ENCODE results near the gene CLDN12. TPM values are rescaled to one million over a fixed set of nuclear protein-coding genes. Genes with fewer than 3 reads are reported as not detected.

CLDN12 gene
- total and polyA plus RNA-seq, 11 donors, result 20.7 to 45.2 (median 31.4) TPM

GRCh38 chr7:90412458-90413184, 9.4 kb downstream of the CLDN12 start:
- Histone ChIP-seq H3K4me3 (no peak overlapping the region), H3K27me3 (no peaks in the 10 kb centered on the region), H3K9me3 (no peaks in the 10 kb centered on the region), H3K27ac (peak overlapping the region in 1 of 12 donors; percentile 54), H3K36me3 (peaks cover 0 to 69% (median 28%) of the 10 kb centered on the region in 9 donors), H3K4me1 (peaks cover 0 to 53% (median 11%) of the 10 kb centered on the region in 12 donors)
- TF ChIP-seq CTCF (IDR thresholded peaks at IDR 0.05), result peak in 4 of 12 donors; percentile 6 to 25 (median 20)
- TF ChIP-seq POLR2A (IDR thresholded peaks at IDR 0.05), result no peak
- intact Hi-C loops (cut with DNase I), result no loop called here
- WGBS, 4 donors, result 79 to 90% (median 87%) methylated on average over 11 of the region's 11 CpGs
- ATAC-seq (peak in 3 of 4 donors; percentile 16 to 58 (median 54)), DNase-seq (peak in 1 of 5 donors; percentile 29)

- Histone ChIP-seq H3K4me3 (no peak overlapping the region), H3K36me3 (peaks cover 0 to 65% (median 27%) of the 10 kb centered on the region in 9 donors), H3K27ac (no peak overlapping the region), H3K27me3 (no peaks in the 10 kb centered on the region), H3K4me1 (peaks cover 0 to 47% (median 11%) of the 10 kb centered on the region in 12 donors), H3K9me3 (no peaks in the 10 kb centered on the region)
- DNase-seq, result no peak
- intact Hi-C loops (cut with DNase I), result no loop called here
- TF ChIP-seq CTCF (IDR thresholded peaks at IDR 0.05), result no peak
- no peak for TF ChIP-seq POLR2A (IDR thresholded peaks at IDR 0.05)
- no peak for ATAC-seq
- 93 to 99% (median 95%) methylated on average over 2 of the region's 2 CpGs for WGBS, 4 donors
These were observed 9.9 kb downstream of the CLDN12 start for GRCh38 chr7:90413185-90413528.

- DNase-seq (no peak), ATAC-seq (peak; percentile 65 to 89 (median 84))
- H3K9me3 ChIP-seq, result no peaks in the 10 kb centered on the region
- 57 to 67% (median 58%) methylated on average over 6 of the region's 6 CpGs for WGBS, 4 donors
- peak overlapping the region in 6 of 12 donors; percentile 14 to 53 (median 30) for H3K27ac ChIP-seq
- no peak overlapping the region for H3K4me3 ChIP-seq
- TF ChIP-seq CTCF (IDR thresholded peaks at IDR 0.05) (no peak), POLR2A (IDR thresholded peaks at IDR 0.05) (no peak)
- H3K4me1 ChIP-seq, result peaks cover 0 to 14% (median 0%) of the 10 kb centered on the region in 12 donors
- intact Hi-C loops (cut with DNase I), result loop anchor here in 6 of 10 donors (10.0 kb wide), 4 partner anchors 107 to 177 kb away; partner anchors contain the start of gene CFAP69 (in 1 of the 6)
- H3K27me3 ChIP-seq, result no peaks in the 10 kb centered on the region
- H3K36me3 ChIP-seq, result peaks cover 0 to 2% (median 0%) of the 10 kb centered on the region in 9 donors
These were observed 18.4 kb downstream of the CLDN12 start for GRCh38 chr7:90421651-90422050.

- no peak for TF ChIP-seq POLR2A (IDR thresholded peaks at IDR 0.05)
- no peak for TF ChIP-seq CTCF (IDR thresholded peaks at IDR 0.05)
- Histone ChIP-seq H3K9me3 (no peaks in the 10 kb centered on the region), H3K27ac (no peak overlapping the region), H3K27me3 (no peaks in the 10 kb centered on the region), H3K4me1 (peaks cover 0 to 11% (median 0%) of the 10 kb centered on the region in 12 donors), H3K36me3 (no peaks in the 10 kb centered on the region), H3K4me3 (no peak overlapping the region)
- intact Hi-C loops (cut with DNase I), result loop anchor here in 9 of 10 donors (5.0 to 10.0 kb wide), 8 partner anchors 107 to 272 kb away; partner anchors contain the start of genes STEAP1 (in 4 of the 9) and CFAP69 (in 1 of the 9)
- DNase-seq, result no peak
- 88 to 92% (median 90%) methylated on average over 3 of the region's 3 CpGs for WGBS, 4 donors
- ATAC-seq, result no peak
These were observed 21.5 kb downstream of the CLDN12 start for GRCh38 chr7:90424720-90425119.

Measured in heart left ventricle (tissue), 16 donors.